Panc1 (cell line): ENCODE results near the gene COL6A2.

Source experiments
- POLR2AphosphoS5 ChIP-seq: IDR thresholded peaks from 2 replicates; pipeline ENCODE4 v1.6.1; 2012; ENCODE audit warnings: mild to moderate bottlenecking, low read depth, low read length, moderate library complexity
- REST ChIP-seq, 2 experiments: IDR thresholded peaks; 2 replicates each; pipeline ENCODE4 v1.6.1; 2011 to 2012; ENCODE audit warnings: low read depth in 2 of 2, control low read depth in 1 of 2, low read length in 1 of 2, mild to moderate bottlenecking in 1 of 2, moderate library complexity in 1 of 2; ENCODE audit not compliant: insufficient read depth in 1 of 2
- SIN3A ChIP-seq: IDR thresholded peaks from 2 replicates; pipeline ENCODE4 v1.6.1; 2012; ENCODE audit warnings: low read depth, mild to moderate bottlenecking, low read length, moderate library complexity, borderline replicate concordance; ENCODE audit not compliant: insufficient read depth
- TCF7L2 ChIP-seq: IDR thresholded peaks from 2 replicates; pipeline ENCODE4 v1.6.1; 2011; ENCODE audit warnings: mild to moderate bottlenecking, low read depth, low read length, inconsistent platforms
- TF ChIP-seq, protein P1 (sequence below): fragments of 450-650 bp; IDR thresholded peaks from 2 replicates; pipeline ENCODE4 v1.5.1; 2017; ENCODE audit warnings: mild to moderate bottlenecking

- TF ChIP-seq, protein P1, sequence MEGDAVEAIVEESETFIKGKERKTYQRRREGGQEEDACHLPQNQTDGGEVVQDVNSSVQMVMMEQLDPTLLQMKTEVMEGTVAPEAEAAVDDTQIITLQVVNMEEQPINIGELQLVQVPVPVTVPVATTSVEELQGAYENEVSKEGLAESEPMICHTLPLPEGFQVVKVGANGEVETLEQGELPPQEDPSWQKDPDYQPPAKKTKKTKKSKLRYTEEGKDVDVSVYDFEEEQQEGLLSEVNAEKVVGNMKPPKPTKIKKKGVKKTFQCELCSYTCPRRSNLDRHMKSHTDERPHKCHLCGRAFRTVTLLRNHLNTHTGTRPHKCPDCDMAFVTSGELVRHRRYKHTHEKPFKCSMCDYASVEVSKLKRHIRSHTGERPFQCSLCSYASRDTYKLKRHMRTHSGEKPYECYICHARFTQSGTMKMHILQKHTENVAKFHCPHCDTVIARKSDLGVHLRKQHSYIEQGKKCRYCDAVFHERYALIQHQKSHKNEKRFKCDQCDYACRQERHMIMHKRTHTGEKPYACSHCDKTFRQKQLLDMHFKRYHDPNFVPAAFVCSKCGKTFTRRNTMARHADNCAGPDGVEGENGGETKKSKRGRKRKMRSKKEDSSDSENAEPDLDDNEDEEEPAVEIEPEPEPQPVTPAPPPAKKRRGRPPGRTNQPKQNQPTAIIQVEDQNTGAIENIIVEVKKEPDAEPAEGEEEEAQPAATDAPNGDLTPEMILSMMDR: no peak
- TF ChIP-seq POLR2AphosphoS5 (no peak), REST (IDR thresholded peaks at IDR 0.05; ENCODE audit: insufficient read depth in 1 of 2, low read depth in 2 of 2, low read length in 1 of 2) (no peak), TCF7L2 (no peak), SIN3A (no peak)
Measured at GRCh38 chr21:46122237-46122671, 24.3 kb downstream of the COL6A2 start.
